Spleen (tissue), 3 donors: ENCODE measurements around the gene TAL2.

Experiments used
- POLR2A ChIP-seq, 3 donors: fragments of 450-650 bp; IDR thresholded peaks; one replicate each; pipeline ENCODE4 v1.5.1; 2017; ENCODE audit warnings: antibody characterized with exemption in 3 of 3, mild to moderate bottlenecking in 1 of 3
- POLR2AphosphoS5 ChIP-seq, 3 donors: sonication (generic); formaldehyde crosslinking; IDR thresholded peaks; one replicate each; pipeline ENCODE4 v1.5.1; 2017; ENCODE audit warnings: antibody characterized with exemption in 3 of 3

- no peak for TF ChIP-seq POLR2A (IDR thresholded peaks at IDR 0.05)
- TF ChIP-seq POLR2AphosphoS5 (IDR thresholded peaks at IDR 0.05): no peak
Measured at GRCh38 chr9:105643795-105644194, 18.5 kb upstream of the TAL2 start.
